Measurements from ENCODE around the gene AADAC. TPM values are rescaled to one million over a fixed set of nuclear protein-coding genes. Genes with fewer than 3 reads are reported as not detected.

AADAC gene
- total and polyA plus RNA-seq, 2 of the 13 experiments (the other 11 are each of a cell fraction or from before 2014, with no cell fraction given) = 0.87 to 1.5 TPM

DNA sequence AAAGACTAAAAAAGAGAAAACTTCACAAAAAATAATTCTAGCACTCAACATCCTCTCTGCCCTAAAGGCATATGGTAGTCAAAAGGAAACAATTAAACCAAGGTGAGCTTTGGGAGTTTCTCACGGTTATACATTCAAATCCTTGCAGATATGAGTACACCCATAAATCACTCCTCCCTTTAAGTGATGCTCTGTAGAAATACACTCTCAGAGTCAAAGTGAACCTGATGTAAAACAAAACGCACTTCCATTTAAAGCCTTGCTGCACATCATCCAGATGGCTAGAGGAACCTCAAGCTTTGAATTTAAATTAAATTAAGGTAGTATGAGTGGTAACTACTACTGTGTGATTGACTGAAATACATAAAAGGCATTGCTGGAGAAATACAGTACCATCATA lies 36.0 kb upstream of the AADAC start:
- no peak overlapping the region for H3K4me2 ChIP-seq (ENCODE audit: low read depth, low read length)
- H3K27ac ChIP-seq (ENCODE audit: extremely low read length, insufficient read depth, low read length) = no peak overlapping the region
- no peak overlapping the region for H3K9ac ChIP-seq (ENCODE audit: insufficient read depth, low read depth, low read length)
- 96% methylated on average over 2 of the region's 2 CpGs for WGBS (ENCODE audit: low lambda C conversion rate)
- in situ Hi-C loops (cut with HindIII; ENCODE audit: extremely low pct_ligation_motif_present, low pct_unique_long_range_greater_than_20kb) (loop anchor here (25.0 kb wide), 1 partner anchor 566 kb away; the partner anchor contains the start of gene GPR171), intact Hi-C loops (cut with micrococcal nuclease; ENCODE audit: unreplicated experiment) (no loop called here)
- no peak overlapping the region for H2AFZ ChIP-seq (ENCODE audit: low read length)
- TF ChIP-seq ZNF138 (CRISPR knock-in tag; IDR thresholded peaks at IDR 0.05; ENCODE audit: low read depth) = no peak
- TF ChIP-seq ZMAT3 (CRISPR knock-in tag; conservative IDR thresholded peaks at IDR 0.05) = no peak
- TF ChIP-seq, protein P1, sequence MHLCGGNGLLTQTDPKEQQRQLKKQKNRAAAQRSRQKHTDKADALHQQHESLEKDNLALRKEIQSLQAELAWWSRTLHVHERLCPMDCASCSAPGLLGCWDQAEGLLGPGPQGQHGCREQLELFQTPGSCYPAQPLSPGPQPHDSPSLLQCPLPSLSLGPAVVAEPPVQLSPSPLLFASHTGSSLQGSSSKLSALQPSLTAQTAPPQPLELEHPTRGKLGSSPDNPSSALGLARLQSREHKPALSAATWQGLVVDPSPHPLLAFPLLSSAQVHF (CRISPR knock-in tag; IDR thresholded peaks at IDR 0.05) = no peak
- TF ChIP-seq KLF15 (CRISPR knock-in tag; IDR thresholded peaks at IDR 0.05; ENCODE audit: borderline replicate concordance) = no peak
- TF ChIP-seq, protein P2, sequence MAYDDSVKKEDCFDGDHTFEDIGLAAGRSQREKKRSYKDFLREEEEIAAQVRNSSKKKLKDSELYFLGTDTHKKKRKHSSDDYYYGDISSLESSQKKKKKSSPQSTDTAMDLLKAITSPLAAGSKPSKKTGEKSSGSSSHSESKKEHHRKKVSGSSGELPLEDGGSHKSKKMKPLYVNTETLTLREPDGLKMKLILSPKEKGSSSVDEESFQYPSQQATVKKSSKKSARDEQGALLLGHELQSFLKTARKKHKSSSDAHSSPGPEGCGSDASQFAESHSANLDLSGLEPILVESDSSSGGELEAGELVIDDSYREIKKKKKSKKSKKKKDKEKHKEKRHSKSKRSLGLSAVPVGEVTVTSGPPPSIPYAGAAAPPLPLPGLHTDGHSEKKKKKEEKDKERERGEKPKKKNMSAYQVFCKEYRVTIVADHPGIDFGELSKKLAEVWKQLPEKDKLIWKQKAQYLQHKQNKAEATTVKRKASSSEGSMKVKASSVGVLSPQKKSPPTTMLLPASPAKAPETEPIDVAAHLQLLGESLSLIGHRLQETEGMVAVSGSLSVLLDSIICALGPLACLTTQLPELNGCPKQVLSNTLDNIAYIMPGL (CRISPR knock-in tag; IDR thresholded peaks at IDR 0.05; ENCODE audit: borderline replicate concordance in 1 of 2, low read depth in 1 of 2) = no peak
- no peak for TF ChIP-seq PHF21A (CRISPR knock-in tag; IDR thresholded peaks at IDR 0.05)
- TF ChIP-seq SMAD9 (CRISPR knock-in tag; IDR thresholded peaks at IDR 0.05) = no peak
- H3K27me3 ChIP-seq (ENCODE audit: control insufficient read depth in 1 of 2, insufficient read depth in 2 of 2, low read length in 2 of 2) = no peaks in the 10 kb centered on the region
- DNase-seq (ENCODE audit: low spot score) (no peak), FAIRE-seq (no peak), ATAC-seq (no peak)
- CTCF ChIA-PET (ENCODE audit: low intra/inter-chr PET ratio, low total read pairs) = no interaction called here
- peaks cover 20% of the 10 kb centered on the region for H3K4me1 ChIP-seq (ENCODE audit: insufficient read depth, low read length)
- no peak overlapping the region for H3K4me3 ChIP-seq (replicated peaks in 1 of 3; ENCODE audit: insufficient read depth in 1 of 3, low read depth in 2 of 3, low read length in 3 of 3)
- H3K79me2 ChIP-seq (ENCODE audit: insufficient read depth, low read length) = no peaks in the 10 kb centered on the region
- H3K36me3 ChIP-seq (replicated peaks in 1 of 2; ENCODE audit: control insufficient read depth in 1 of 2, insufficient read depth in 2 of 2, low read length in 2 of 2) = no peaks in the 10 kb centered on the region
- H3K9me3 ChIP-seq (ENCODE audit: low read length) = no peaks in the 10 kb centered on the region
- no TSS peak for BruUV-seq (replicated peaks)
- POLR2A ChIA-PET = no interaction called here
- no peaks in the 10 kb centered on the region for H4K20me1 ChIP-seq (ENCODE audit: insufficient read depth, low read length)
